Liver (tissue), 3 donors: ENCODE results near the gene GADL1.

ENCODE experiments used
- JUND ChIP-seq, 2 donors: IDR thresholded peaks; 2 replicates each; pipeline ENCODE4 v1.6.1; 2016; ENCODE audit warnings: antibody characterized with exemption in 2 of 2
- TF ChIP-seq, protein P1 (sequence below): fragments of 150-350 bp; IDR thresholded peaks from 2 replicates; pipeline ENCODE4 v1.5.1; 2017; ENCODE audit warnings: improper control_type of control experiment, low read depth, low read length; ENCODE audit not compliant: missing input control
- TF ChIP-seq, protein P2 (sequence below): IDR thresholded peaks from 2 replicates; pipeline ENCODE4 v1.6.1; 2016; ENCODE audit warnings: antibody characterized with exemption
- donor health status: healthy.
- donor health status: healthy.

DNA sequence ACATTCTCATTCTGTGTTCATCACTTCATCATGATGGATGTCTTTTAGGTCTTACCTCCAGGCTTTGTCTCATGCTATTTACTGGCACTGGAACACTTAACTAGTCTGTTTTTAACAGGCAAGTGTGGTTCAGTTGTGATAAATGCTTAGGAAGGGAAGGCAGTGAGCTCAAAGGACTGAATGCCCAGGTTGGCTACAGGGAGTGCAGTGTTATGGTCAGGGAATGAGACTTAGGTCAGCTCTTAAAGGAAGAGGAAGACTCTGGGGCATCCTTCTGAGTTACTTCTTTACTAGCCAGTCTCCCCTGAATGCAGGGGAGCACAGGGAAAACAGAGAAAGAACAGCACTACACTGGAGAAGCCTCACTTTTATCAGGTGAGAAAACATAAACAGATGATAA lies 215.4 kb downstream of the GADL1 start:
- TF ChIP-seq, protein P1, sequence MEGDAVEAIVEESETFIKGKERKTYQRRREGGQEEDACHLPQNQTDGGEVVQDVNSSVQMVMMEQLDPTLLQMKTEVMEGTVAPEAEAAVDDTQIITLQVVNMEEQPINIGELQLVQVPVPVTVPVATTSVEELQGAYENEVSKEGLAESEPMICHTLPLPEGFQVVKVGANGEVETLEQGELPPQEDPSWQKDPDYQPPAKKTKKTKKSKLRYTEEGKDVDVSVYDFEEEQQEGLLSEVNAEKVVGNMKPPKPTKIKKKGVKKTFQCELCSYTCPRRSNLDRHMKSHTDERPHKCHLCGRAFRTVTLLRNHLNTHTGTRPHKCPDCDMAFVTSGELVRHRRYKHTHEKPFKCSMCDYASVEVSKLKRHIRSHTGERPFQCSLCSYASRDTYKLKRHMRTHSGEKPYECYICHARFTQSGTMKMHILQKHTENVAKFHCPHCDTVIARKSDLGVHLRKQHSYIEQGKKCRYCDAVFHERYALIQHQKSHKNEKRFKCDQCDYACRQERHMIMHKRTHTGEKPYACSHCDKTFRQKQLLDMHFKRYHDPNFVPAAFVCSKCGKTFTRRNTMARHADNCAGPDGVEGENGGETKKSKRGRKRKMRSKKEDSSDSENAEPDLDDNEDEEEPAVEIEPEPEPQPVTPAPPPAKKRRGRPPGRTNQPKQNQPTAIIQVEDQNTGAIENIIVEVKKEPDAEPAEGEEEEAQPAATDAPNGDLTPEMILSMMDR = no peak
- TF ChIP-seq JUND (IDR thresholded peaks at IDR 0.05) = no peak
- TF ChIP-seq, protein P2, sequence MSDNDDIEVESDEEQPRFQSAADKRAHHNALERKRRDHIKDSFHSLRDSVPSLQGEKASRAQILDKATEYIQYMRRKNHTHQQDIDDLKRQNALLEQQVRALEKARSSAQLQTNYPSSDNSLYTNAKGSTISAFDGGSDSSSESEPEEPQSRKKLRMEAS = no peak
